IMR-90 (cell line): ENCODE results near the gene UPK2. TPM values are rescaled to one million over a fixed set of nuclear protein-coding genes. Genes with fewer than 3 reads are reported as not detected.

Source experiments
- ATAC-seq: fragments of 200-7000 bp; cut with Tn5 transposase; 2 replicates; pipeline ENCODE4 v1.9.1; 2020; ENCODE audit warnings: low read depth, mild to moderate bottlenecking, moderate library complexity
- BruUV-seq: library from RNA; stranded (reverse); fragments of 400-500 nt; replicated peaks from 2 replicates; lab custom pipeline; 2021; lab: Mats Ljungman, UMichigan
- CTCF ChIA-PET: fragments of 300-600 bp; formaldehyde crosslinking; extraction: SDS; loops from one replicate; lab custom pipeline; 2021; ENCODE audit warnings: antibody characterized with exemption; lab: Yijun Ruan, JAX
- POLR2A ChIA-PET: fragments of 300-600 bp; sonication (Branson Sonifier 250); formaldehyde crosslinking; loops from one replicate; lab custom pipeline; 2022; ENCODE audit warnings: antibody characterized with exemption; ENCODE audit not compliant: unreplicated experiment; lab: Charles Lee
- DNase-seq: peaks from one replicate; pipeline ENCODE4 v3.0.0; 2013
- H2AFZ ChIP-seq: replicated peaks from 2 replicates; pipeline ENCODE3; 2013; ENCODE audit warnings: low read length, mild to moderate bottlenecking; ENCODE audit not compliant: poor library complexity
- H2AK5ac ChIP-seq: 2 replicates; pipeline ENCODE4 v1.6.1; 2013; ENCODE audit warnings: low read depth, low read length, inconsistent platforms
- H2AK9ac ChIP-seq: replicated peaks from 2 replicates; pipeline ENCODE3; 2013; ENCODE audit warnings: mild to moderate bottlenecking, low read depth, low read length, moderate library complexity; ENCODE audit not compliant: poor library complexity
- H2BK120ac ChIP-seq: 2 replicates; pipeline ENCODE4 v1.6.1; 2013; ENCODE audit warnings: low read depth, low read length, inconsistent platforms
- H2BK15ac ChIP-seq: 3 replicates; pipeline ENCODE4 v1.6.1; 2013; ENCODE audit warnings: low read depth, low read length, inconsistent platforms
- H2BK20ac ChIP-seq: 2 replicates; pipeline ENCODE4 v1.6.1; 2013; ENCODE audit warnings: low read depth, mild to moderate bottlenecking, inconsistent platforms, low read length, moderate library complexity
- H2BK5ac ChIP-seq: 2 replicates; pipeline ENCODE4 v1.6.1; 2013; ENCODE audit warnings: mild to moderate bottlenecking, low read depth, low read length, inconsistent platforms; ENCODE audit not compliant: poor library complexity, severe bottlenecking
- H3K14ac ChIP-seq: replicated peaks from 2 replicates; pipeline ENCODE4 v1.6.1; 2013; ENCODE audit warnings: low read depth, low read length, inconsistent platforms
- H3K18ac ChIP-seq: 2 replicates; pipeline ENCODE4 v1.6.1; 2013; ENCODE audit warnings: low read depth, low read length, control low read depth
- H3K23ac ChIP-seq: 2 replicates; pipeline ENCODE4 v1.6.1; 2013; ENCODE audit warnings: low read depth, low read length, inconsistent platforms
- H3K27ac ChIP-seq: 2 replicates; pipeline ENCODE4 v1.5.1; 2013; ENCODE audit warnings: mild to moderate bottlenecking, control low read depth, low read length; ENCODE audit not compliant: insufficient read depth
- H3K27me3 ChIP-seq: 2 replicates; pipeline ENCODE4 v1.6.1; 2013; ENCODE audit warnings: low read length; ENCODE audit not compliant: control insufficient read depth, insufficient read depth
- H3K36me3 ChIP-seq: 2 replicates; pipeline ENCODE4 v1.6.1; 2013; ENCODE audit warnings: low read length, mixed read lengths; ENCODE audit not compliant: control insufficient read depth, insufficient read depth
- H3K4ac ChIP-seq: 2 replicates; pipeline ENCODE4 v1.6.1; 2013; ENCODE audit warnings: low read depth, low read length, inconsistent platforms
- H3K4me1 ChIP-seq: 2 replicates; pipeline ENCODE4 v1.6.1; 2013; ENCODE audit warnings: low read length, mixed read lengths; ENCODE audit not compliant: control insufficient read depth, insufficient read depth
- H3K4me2 ChIP-seq: 2 replicates; pipeline ENCODE4 v1.6.1; 2013; ENCODE audit warnings: low read depth, mild to moderate bottlenecking, control low read depth, low read length, moderate library complexity
- H3K4me3 ChIP-seq: 2 replicates; pipeline ENCODE4 v1.5.1; 2013; ENCODE audit warnings: low read depth, mild to moderate bottlenecking, control low read depth, low read length, moderate library complexity; ENCODE audit not compliant: insufficient read depth
- H3K56ac ChIP-seq: 2 replicates; pipeline ENCODE4 v1.6.1; 2013; ENCODE audit warnings: low read length, inconsistent platforms; ENCODE audit not compliant: insufficient read depth; ENCODE audit errors: extremely low read depth
- H3K79me1 ChIP-seq, 2 experiments: 2 replicates each; pipeline ENCODE4 v1.6.1; 2013; ENCODE audit warnings: low read length in 2 of 2, inconsistent platforms in 1 of 2, low read depth in 1 of 2
- H3K9ac ChIP-seq: 2 replicates; pipeline ENCODE4 v1.6.1; 2013; ENCODE audit warnings: low read depth, low read length, control low read depth
- H3K9me1 ChIP-seq: 2 replicates; pipeline ENCODE4 v1.6.1; 2013; ENCODE audit warnings: low read length, inconsistent platforms; ENCODE audit not compliant: insufficient read depth
- H3K9me3 ChIP-seq: 2 replicates; pipeline ENCODE4 v1.6.1; 2013; ENCODE audit warnings: low read length; ENCODE audit not compliant: control insufficient read depth, insufficient read depth
- H4K20me1 ChIP-seq: 2 replicates; pipeline ENCODE4 v1.6.1; 2013; ENCODE audit warnings: low read length, inconsistent platforms; ENCODE audit not compliant: insufficient read depth
- H4K5ac ChIP-seq: 2 replicates; pipeline ENCODE4 v1.6.1; 2013; ENCODE audit warnings: mild to moderate bottlenecking, low read depth, low read length, control low read depth
- H4K8ac ChIP-seq, 2 experiments: 2 replicates each; pipeline ENCODE4 v1.6.1; 2013; ENCODE audit warnings: low read depth in 2 of 2, low read length in 2 of 2, control low read depth in 1 of 2, inconsistent platforms in 1 of 2
- H4K91ac ChIP-seq: 2 replicates; pipeline ENCODE4 v1.6.1; 2013; ENCODE audit warnings: low read depth, low read length, inconsistent platforms; ENCODE audit not compliant: insufficient read depth
- FOS ChIP-seq: fragments of 150-350 bp; IDR thresholded peaks from 2 replicates; pipeline ENCODE4 v1.6.1; 2016; ENCODE audit warnings: low read depth, low read length
- RCOR1 ChIP-seq: IDR thresholded peaks from 2 replicates; pipeline ENCODE4 v1.6.1; 2012; ENCODE audit warnings: mild to moderate bottlenecking, low read length, improper control_type of control experiment; ENCODE audit not compliant: insufficient replicate concordance
- RFX5 ChIP-seq: IDR thresholded peaks from 2 replicates; pipeline ENCODE4 v1.8.0; 2012; ENCODE audit warnings: low read depth, mild to moderate bottlenecking, low read length, moderate library complexity
- WGBS, 2 experiments: methylation state at CpG; one replicate each; pipeline versions ENCODE4 v1.1.5 to v1.1.7; 2013; ENCODE audit warnings: missing lambda C conversion rate in 2 of 2; ENCODE audit not compliant: insufficient read length in 1 of 2; ENCODE audit errors: extremely low coverage in 2 of 2; 5-methylcytosine and 5-hydroxymethylcytosine counted together
- dilution Hi-C: fragments of 300-500 bp; cut with HindIII; formaldehyde crosslinking; loops from one replicate; pipeline ENCODE4 v1.14.3; 2018; ENCODE audit warnings: low sequenced_read_pairs; ENCODE audit not compliant: unreplicated experiment
- in situ Hi-C: fragments of 300-500 bp; cut with MboI; formaldehyde crosslinking; loops from 3 replicates; pipeline ENCODE4 v1.14.3; 2019; ENCODE audit warnings: low sequenced_read_pairs, inconsistent platforms, mixed read lengths
- intact Hi-C: fragments of 100-400 bp; cut with micrococcal nuclease; formaldehyde crosslinking; loops from 2 replicates; pipeline ENCODE4 v1.10.0; 2022
- polyA plus RNA-seq, 3 experiments: library from polyadenylated mRNA; depleted of rRNA; stranded (reverse); fragments of >200 nt; gene quantifications; 2 replicates each; pipeline ENCODE4 v1.2.3, GENCODE V29; 2012; ENCODE audit warnings: low replicate concordance in 1 of 3
- total RNA-seq: library from RNA; depleted of rRNA; stranded (reverse); fragments of >200 nt; gene quantifications from 2 replicates; pipeline ENCODE4 v1.2.3, GENCODE V29; 2012

The UPK2 gene
- total and polyA plus RNA-seq, 2 of the 4 experiments (the other 2 are of a cell fraction): 0.26 TPM; not detected in 1

GRCh38 chr11:118912742-118913410, 43.2 kb upstream of the UPK2 start:
- peak overlapping the region; percentile 94 for H4K91ac ChIP-seq
- H3K18ac ChIP-seq: peak overlapping the region; percentile 90
- H2BK5ac ChIP-seq: peak overlapping the region; percentile 99
- H3K9me1 ChIP-seq: peaks cover 10% of the 10 kb centered on the region; the same call in 1 of the 2 replicates
- H3K9me3 ChIP-seq: no peaks in the 10 kb centered on the region
- peak overlapping the region; percentile 95 for H2AK9ac ChIP-seq
- no peaks in the 10 kb centered on the region for H3K27me3 ChIP-seq
- peak; percentile 24 for DNase-seq
- H2BK120ac ChIP-seq: peak overlapping the region; percentile 94
- no peak for ATAC-seq
- peak overlapping the region; percentile 80 for H3K4me2 ChIP-seq
- H3K4ac ChIP-seq: peak overlapping the region; percentile 97
- CTCF ChIA-PET: no interaction called here
- peaks cover 5% of the 10 kb centered on the region; the same call in 1 of the 2 replicates for H3K36me3 ChIP-seq
- peak overlapping the region; percentile 92; the same call in 2 of the 3 replicates for H2BK15ac ChIP-seq
- H4K20me1 ChIP-seq: peaks cover 34% of the 10 kb centered on the region
- H4K8ac ChIP-seq: peak overlapping the region; percentile 89 to 92
- intact Hi-C loops (no loop called here), in situ Hi-C loops (no loop called here), dilution Hi-C loops (no loop called here)
- WGBS, 2 experiments: 40% methylated on average over 4 of the region's 12 CpGs; no CpG with 5 or more reads in 1 of the 2 experiments
- TF ChIP-seq RFX5 (no peak), RCOR1 (no peak), FOS (peak; percentile 17; the same call in 1 of the 2 replicates)
- H3K4me3 ChIP-seq: no peak overlapping the region
- H3K79me1 ChIP-seq: peaks cover 9 to 75% of the 10 kb centered on the region in 2 experiments; a peak in 3 of 4 replicates
- H2AK5ac ChIP-seq: peak overlapping the region; percentile 99
- peak overlapping the region; percentile 87 for H3K14ac ChIP-seq
- H2AFZ ChIP-seq: peak overlapping the region; percentile 16
- peak overlapping the region; percentile 96 for H3K23ac ChIP-seq
- peaks cover 65% of the 10 kb centered on the region for H3K4me1 ChIP-seq
- BruUV-seq: no TSS peak
- H3K56ac ChIP-seq: peak overlapping the region; percentile 72
- H4K5ac ChIP-seq: peak overlapping the region; percentile 84
- peak overlapping the region; percentile 96 for H2BK20ac ChIP-seq
- H3K9ac ChIP-seq: peak overlapping the region; percentile 47
- H3K27ac ChIP-seq: peak overlapping the region; percentile 96
- POLR2A ChIA-PET: interaction anchor here (1.2 kb wide), 1 partner anchor 13 kb away, joined by 3 read pairs; the partner anchor contains the start of gene BCL9L
